ENCODE measurements around the gene STARD10.

GRCh38 chr11:72716290-72716689 lies 77.6 kb downstream of the STARD10 start:
- no peak for TF ChIP-seq POLR2AphosphoS5 (IDR thresholded peaks at IDR 0.05)
- no peak for TF ChIP-seq POLR2A (IDR thresholded peaks at IDR 0.05)
- no peak for TF ChIP-seq CTCF (IDR thresholded peaks at IDR 0.05 in 8 of 11, conservative IDR thresholded peaks at IDR 0.05 in 3 of 11)

Measured in spleen (tissue), 7 donors.